Lower leg skin (tissue), 4 donors: ENCODE data around the gene ELP4. TPM values are rescaled to one million over a fixed set of nuclear protein-coding genes. Genes with fewer than 3 reads are reported as not detected.
"Not testable (repeated sequence)": the region's sequence is repeated elsewhere in the genome, so short reads cannot be mapped to it uniquely, and the experiment has no call there.

Experiments
- DNase-seq, 2 donors: peaks; one replicate each; pipeline ENCODE4 v3.0.0-alpha.2; 2019; ENCODE audit warnings: low spot score in 2 of 2
- H3K4me3 ChIP-seq: fragments of 200-600 bp; sonication (generic); 2 replicates; pipeline ENCODE4 v1.5.1; 2017; ENCODE audit warnings: mild to moderate bottlenecking, low read depth; ENCODE audit not compliant: poor library complexity, severe bottlenecking
- CTCF ChIP-seq, 3 donors: fragments of 450-650 bp; IDR thresholded peaks; one replicate each; pipeline ENCODE4 v1.5.1; 2016; ENCODE audit warnings: antibody characterized with exemption in 3 of 3, mild to moderate bottlenecking in 3 of 3, moderate library complexity in 2 of 3
- POLR2A ChIP-seq, 2 donors: fragments of 450-650 bp; IDR thresholded peaks; one replicate each; pipeline ENCODE4 v1.6.1; 2016 to 2017; ENCODE audit warnings: antibody characterized with exemption in 2 of 2, mild to moderate bottlenecking in 1 of 2, moderate library complexity in 1 of 2
- WGBS, 2 donors: methylation state at CpG; one replicate each; pipeline ENCODE4 v1.1.5; 2018; 5-methylcytosine and 5-hydroxymethylcytosine counted together
- intact Hi-C: fragments of 100-400 bp; cut with DNase I; formaldehyde crosslinking; loops from one replicate; pipeline ENCODE4 v1.15.0; 2023; ENCODE audit warnings: low total_unique reads
- total RNA-seq, 4 donors: library from RNA; depleted of rRNA; stranded (reverse); fragments of >200 nt; gene quantifications; one replicate each; pipeline ENCODE4 v1.1.0, GENCODE V29; 2016

The ELP4 gene
- total RNA-seq, 4 donors from 2014 or later, result 20.6 to 23.3 (median 22.2) TPM

- DNase-seq, result no peak
- no peak for TF ChIP-seq CTCF (IDR thresholded peaks at IDR 0.05)
- TF ChIP-seq POLR2A (IDR thresholded peaks at IDR 0.05), result no peak
Measured at GRCh38 chr11:31690041-31690440, 180.5 kb downstream of the ELP4 start.

GRCh38 chr11:31690516-31690915, 180.9 kb downstream of the ELP4 start:
- intact Hi-C loops, result no loop called here
- WGBS, 2 donors, result 65 to 73% methylated on average over 2 of the region's 2 CpGs
- no peak for DNase-seq
- TF ChIP-seq CTCF (IDR thresholded peaks at IDR 0.05), result no peak
- TF ChIP-seq POLR2A (IDR thresholded peaks at IDR 0.05), result no peak
- no peak overlapping the region for H3K4me3 ChIP-seq

More at GRCh38 chr11:31690041-31690440, 180.5 kb downstream of the ELP4 start:
- 86 to 98% methylated on average over 2 of the region's 2 CpGs for WGBS, 2 donors
- intact Hi-C loops, result no loop called here
- H3K4me3 ChIP-seq, result no peak overlapping the region

- intact Hi-C loops, result no loop called here
- no peak for TF ChIP-seq POLR2A (IDR thresholded peaks at IDR 0.05)
- TF ChIP-seq CTCF (IDR thresholded peaks at IDR 0.05), result no peak
- WGBS, 2 donors, result 84 to 97% methylated on average over 2 of the region's 2 CpGs
- no peak overlapping the region for H3K4me3 ChIP-seq
- no peak for DNase-seq
Measured at GRCh38 chr11:31692466-31692865, 182.9 kb downstream of the ELP4 start.

GRCh38 chr11:31697049-31697448, 187.5 kb downstream of the ELP4 start:
- 84 to 88% methylated on average over 1 of the region's 1 CpG for WGBS, 2 donors
- intact Hi-C loops, H3K4me3 ChIP-seq, DNase-seq: not testable (repeated sequence)

GRCh38 chr11:31699066-31699465, 189.5 kb downstream of the ELP4 start:
- TF ChIP-seq POLR2A (IDR thresholded peaks at IDR 0.05) (no peak), CTCF (IDR thresholded peaks at IDR 0.05) (no peak)
- WGBS, 2 donors, result 94 to 95% methylated on average over 1 of the region's 1 CpG

GRCh38 chr11:31702966-31703365, 193.4 kb downstream of the ELP4 start:
- no peak for DNase-seq
- H3K4me3 ChIP-seq, result no peak overlapping the region
- intact Hi-C loops, result no loop called here
- no peak for TF ChIP-seq POLR2A (IDR thresholded peaks at IDR 0.05)
- TF ChIP-seq CTCF (IDR thresholded peaks at IDR 0.05), result no peak
- WGBS, 2 donors, result 63 to 83% methylated on average over 1 of the region's 1 CpG

More at GRCh38 chr11:31699066-31699465, 189.5 kb downstream of the ELP4 start:
- no peak for DNase-seq
- intact Hi-C loops, result no loop called here
- H3K4me3 ChIP-seq, result no peak overlapping the region
